ENCODE data around the gene PSD4. TPM values are rescaled to one million over a fixed set of nuclear protein-coding genes. Genes with fewer than 3 reads are reported as not detected.

PSD4 gene
- polyA plus RNA-seq, 1 donor from 2014 or later = 0.67 TPM

DNA sequence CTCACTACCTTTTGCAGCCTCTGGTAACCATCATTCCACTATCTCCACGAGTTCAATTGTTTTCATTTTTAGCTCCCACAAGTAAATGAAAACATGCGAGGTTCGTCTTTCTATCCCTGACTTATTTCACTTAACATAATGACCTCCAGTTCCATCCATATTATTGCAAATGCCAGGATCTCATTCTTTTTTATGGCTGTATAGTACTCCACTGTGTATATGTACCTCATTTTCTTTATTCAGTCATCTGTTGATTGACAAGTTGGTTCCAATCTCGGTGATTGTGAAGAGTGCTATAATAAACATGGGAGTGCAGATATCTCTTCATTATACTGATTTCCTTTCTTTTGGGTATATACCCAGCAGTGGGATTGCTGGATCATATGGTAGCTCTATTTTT is 29.5 kb upstream of the PSD4 start:
- no peak for TF ChIP-seq POLR2AphosphoS5 (IDR thresholded peaks at IDR 0.05)
- TF ChIP-seq EP300 (conservative IDR thresholded peaks at IDR 0.05; ENCODE audit: poor library complexity, severe bottlenecking) = no peak
- TF ChIP-seq MXI1 (conservative IDR thresholded peaks at IDR 0.05; ENCODE audit: poor library complexity, severe bottlenecking) = no peak
- TF ChIP-seq TAF1 (IDR thresholded peaks at IDR 0.05; ENCODE audit: low read depth) = no peak
- H4K20me1 ChIP-seq (ENCODE audit: insufficient read depth) = no peaks in the 10 kb centered on the region
- no peak overlapping the region for H3K27ac ChIP-seq (ENCODE audit: low read length)
- H3K4me2 ChIP-seq (ENCODE audit: low read length) = no peak overlapping the region
- H3K27me3 ChIP-seq (ENCODE audit: insufficient read depth, low read depth, low read length) = no peaks in the 10 kb centered on the region
- no peaks in the 10 kb centered on the region for H3K9me3 ChIP-seq (ENCODE audit: low read length)
- H3F3A ChIP-seq (ENCODE audit: insufficient read depth, low read length, poor library complexity, severe bottlenecking) = no peaks in the 10 kb centered on the region
- no peaks in the 10 kb centered on the region for H3K9me2 ChIP-seq (ENCODE audit: insufficient read depth, low read length)
- no peaks in the 10 kb centered on the region for H3K79me2 ChIP-seq (replicated peaks; ENCODE audit: insufficient read depth, low read length)
- no peak overlapping the region for H3K9ac ChIP-seq (ENCODE audit: low read length)
- H3K4me3 ChIP-seq (ENCODE audit: low read length) = no peak overlapping the region
- no peak overlapping the region for H2AFZ ChIP-seq (ENCODE audit: low read depth, low read length)
- H3K36me3 ChIP-seq (ENCODE audit: insufficient read depth, low read length) = no peaks in the 10 kb centered on the region

- H3K36me3 ChIP-seq (ENCODE audit: insufficient read depth, low read length) = no peaks in the 10 kb centered on the region
- no peaks in the 10 kb centered on the region for H3F3A ChIP-seq (ENCODE audit: insufficient read depth, low read length, poor library complexity, severe bottlenecking)
- H4K20me1 ChIP-seq (ENCODE audit: insufficient read depth) = no peaks in the 10 kb centered on the region
- no peaks in the 10 kb centered on the region for H3K27me3 ChIP-seq (ENCODE audit: insufficient read depth, low read depth, low read length)
- no peaks in the 10 kb centered on the region for H3K9me2 ChIP-seq (ENCODE audit: insufficient read depth, low read length)
- TF ChIP-seq SMC3 (conservative IDR thresholded peaks at IDR 0.05; ENCODE audit: poor library complexity) = no peak
- no peak for TF ChIP-seq EP300 (conservative IDR thresholded peaks at IDR 0.05; ENCODE audit: poor library complexity, severe bottlenecking)
- TF ChIP-seq, protein P1, sequence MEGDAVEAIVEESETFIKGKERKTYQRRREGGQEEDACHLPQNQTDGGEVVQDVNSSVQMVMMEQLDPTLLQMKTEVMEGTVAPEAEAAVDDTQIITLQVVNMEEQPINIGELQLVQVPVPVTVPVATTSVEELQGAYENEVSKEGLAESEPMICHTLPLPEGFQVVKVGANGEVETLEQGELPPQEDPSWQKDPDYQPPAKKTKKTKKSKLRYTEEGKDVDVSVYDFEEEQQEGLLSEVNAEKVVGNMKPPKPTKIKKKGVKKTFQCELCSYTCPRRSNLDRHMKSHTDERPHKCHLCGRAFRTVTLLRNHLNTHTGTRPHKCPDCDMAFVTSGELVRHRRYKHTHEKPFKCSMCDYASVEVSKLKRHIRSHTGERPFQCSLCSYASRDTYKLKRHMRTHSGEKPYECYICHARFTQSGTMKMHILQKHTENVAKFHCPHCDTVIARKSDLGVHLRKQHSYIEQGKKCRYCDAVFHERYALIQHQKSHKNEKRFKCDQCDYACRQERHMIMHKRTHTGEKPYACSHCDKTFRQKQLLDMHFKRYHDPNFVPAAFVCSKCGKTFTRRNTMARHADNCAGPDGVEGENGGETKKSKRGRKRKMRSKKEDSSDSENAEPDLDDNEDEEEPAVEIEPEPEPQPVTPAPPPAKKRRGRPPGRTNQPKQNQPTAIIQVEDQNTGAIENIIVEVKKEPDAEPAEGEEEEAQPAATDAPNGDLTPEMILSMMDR (IDR thresholded peaks at IDR 0.05; ENCODE audit: poor library complexity, severe bottlenecking) = no peak
- TF ChIP-seq RAD21 (conservative IDR thresholded peaks at IDR 0.05) = no peak
- no peak for TF ChIP-seq TAF1 (IDR thresholded peaks at IDR 0.05; ENCODE audit: low read depth)
- no peak for TF ChIP-seq MXI1 (conservative IDR thresholded peaks at IDR 0.05; ENCODE audit: poor library complexity, severe bottlenecking)
- H3K27ac ChIP-seq (ENCODE audit: low read length) = no peak overlapping the region
- no peak overlapping the region for H2AFZ ChIP-seq (ENCODE audit: low read depth, low read length)
- H3K9ac ChIP-seq (ENCODE audit: low read length) = no peak overlapping the region
- no peaks in the 10 kb centered on the region for H3K79me2 ChIP-seq (replicated peaks; ENCODE audit: insufficient read depth, low read length)
- no peaks in the 10 kb centered on the region for H3K9me3 ChIP-seq (ENCODE audit: low read length)
- H3K4me2 ChIP-seq (ENCODE audit: low read length) = no peak overlapping the region
- H3K4me3 ChIP-seq (ENCODE audit: low read length) = no peak overlapping the region
These were observed 24.9 kb upstream of the PSD4 start for GRCh38 chr2:113148606-113149552.

DNA sequence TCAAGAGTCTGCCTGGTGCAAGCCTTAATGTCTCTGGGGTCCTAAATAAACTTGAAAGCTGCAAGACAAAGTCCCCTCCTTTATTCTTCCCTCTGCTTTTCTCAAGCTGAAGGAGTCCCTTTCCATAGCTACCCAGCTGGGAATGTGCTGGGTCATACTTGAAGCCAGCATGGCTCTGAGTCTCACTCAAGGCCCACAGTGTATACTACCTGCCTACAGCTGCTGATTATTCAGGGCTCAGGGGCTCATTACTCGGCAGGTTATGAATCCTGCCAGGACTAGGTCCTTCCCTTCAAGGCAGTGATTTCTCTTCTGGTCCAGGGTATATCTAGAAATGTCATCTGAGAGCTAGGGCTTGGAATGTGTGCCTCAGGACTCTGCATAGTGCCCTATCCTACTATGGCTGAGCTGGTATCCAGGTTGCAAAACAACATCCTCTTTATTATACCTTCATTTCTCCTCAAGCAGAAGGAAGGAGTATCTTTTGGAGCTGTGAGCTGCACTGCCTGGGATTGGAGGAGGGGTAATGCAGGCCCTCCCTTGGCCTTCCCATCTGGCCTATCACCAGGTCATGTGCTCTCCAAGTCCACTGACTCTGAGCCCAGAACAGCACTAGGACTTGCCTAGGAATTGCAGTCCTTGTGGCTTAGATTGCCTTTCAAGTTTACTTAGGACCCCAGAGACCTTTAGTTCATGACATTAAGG is 24.1 kb upstream of the PSD4 start:
- Histone ChIP-seq H2AFZ (ENCODE audit: low read depth, low read length) (no peak overlapping the region), H3K27me3 (ENCODE audit: insufficient read depth, low read depth, low read length) (no peaks in the 10 kb centered on the region), H4K20me1 (ENCODE audit: insufficient read depth) (no peaks in the 10 kb centered on the region), H3K79me2 (replicated peaks; ENCODE audit: insufficient read depth, low read length) (no peaks in the 10 kb centered on the region), H3K9me2 (ENCODE audit: insufficient read depth, low read length) (no peaks in the 10 kb centered on the region), H3K9me3 (ENCODE audit: low read length) (no peaks in the 10 kb centered on the region), H3K27ac (ENCODE audit: low read length) (no peak overlapping the region), H3F3A (ENCODE audit: insufficient read depth, low read length, poor library complexity, severe bottlenecking) (no peaks in the 10 kb centered on the region), H3K4me3 (ENCODE audit: low read length) (no peak overlapping the region), H3K36me3 (ENCODE audit: insufficient read depth, low read length) (no peaks in the 10 kb centered on the region), H3K9ac (ENCODE audit: low read length) (no peak overlapping the region), H3K4me2 (ENCODE audit: low read length) (no peak overlapping the region)
- TF ChIP-seq, protein P2, sequence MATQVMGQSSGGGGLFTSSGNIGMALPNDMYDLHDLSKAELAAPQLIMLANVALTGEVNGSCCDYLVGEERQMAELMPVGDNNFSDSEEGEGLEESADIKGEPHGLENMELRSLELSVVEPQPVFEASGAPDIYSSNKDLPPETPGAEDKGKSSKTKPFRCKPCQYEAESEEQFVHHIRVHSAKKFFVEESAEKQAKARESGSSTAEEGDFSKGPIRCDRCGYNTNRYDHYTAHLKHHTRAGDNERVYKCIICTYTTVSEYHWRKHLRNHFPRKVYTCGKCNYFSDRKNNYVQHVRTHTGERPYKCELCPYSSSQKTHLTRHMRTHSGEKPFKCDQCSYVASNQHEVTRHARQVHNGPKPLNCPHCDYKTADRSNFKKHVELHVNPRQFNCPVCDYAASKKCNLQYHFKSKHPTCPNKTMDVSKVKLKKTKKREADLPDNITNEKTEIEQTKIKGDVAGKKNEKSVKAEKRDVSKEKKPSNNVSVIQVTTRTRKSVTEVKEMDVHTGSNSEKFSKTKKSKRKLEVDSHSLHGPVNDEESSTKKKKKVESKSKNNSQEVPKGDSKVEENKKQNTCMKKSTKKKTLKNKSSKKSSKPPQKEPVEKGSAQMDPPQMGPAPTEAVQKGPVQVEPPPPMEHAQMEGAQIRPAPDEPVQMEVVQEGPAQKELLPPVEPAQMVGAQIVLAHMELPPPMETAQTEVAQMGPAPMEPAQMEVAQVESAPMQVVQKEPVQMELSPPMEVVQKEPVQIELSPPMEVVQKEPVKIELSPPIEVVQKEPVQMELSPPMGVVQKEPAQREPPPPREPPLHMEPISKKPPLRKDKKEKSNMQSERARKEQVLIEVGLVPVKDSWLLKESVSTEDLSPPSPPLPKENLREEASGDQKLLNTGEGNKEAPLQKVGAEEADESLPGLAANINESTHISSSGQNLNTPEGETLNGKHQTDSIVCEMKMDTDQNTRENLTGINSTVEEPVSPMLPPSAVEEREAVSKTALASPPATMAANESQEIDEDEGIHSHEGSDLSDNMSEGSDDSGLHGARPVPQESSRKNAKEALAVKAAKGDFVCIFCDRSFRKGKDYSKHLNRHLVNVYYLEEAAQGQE (IDR thresholded peaks at IDR 0.05; ENCODE audit: borderline replicate concordance) = no peak
- TF ChIP-seq TAF1 (IDR thresholded peaks at IDR 0.05; ENCODE audit: low read depth) = no peak
- TF ChIP-seq POLR2AphosphoS5 (IDR thresholded peaks at IDR 0.05) = no peak
- no peak for TF ChIP-seq MXI1 (conservative IDR thresholded peaks at IDR 0.05; ENCODE audit: poor library complexity, severe bottlenecking)
- TF ChIP-seq EP300 (conservative IDR thresholded peaks at IDR 0.05; ENCODE audit: poor library complexity, severe bottlenecking) = no peak
- TF ChIP-seq, protein P1 (IDR thresholded peaks at IDR 0.05; ENCODE audit: poor library complexity, severe bottlenecking) = no peak
- no peak for TF ChIP-seq RAD21 (conservative IDR thresholded peaks at IDR 0.05)
- TF ChIP-seq SMC3 (conservative IDR thresholded peaks at IDR 0.05; ENCODE audit: poor library complexity) = no peak
- TF ChIP-seq EZH2 (IDR thresholded peaks at IDR 0.05; ENCODE audit: borderline replicate concordance, insufficient read depth, low read length, poor library complexity, severe bottlenecking) = no peak
